Measurements from ENCODE around the gene CENPB.
A peak's percentile ranks its signal among the peaks of the same experiment; 100 is the strongest.

The CENPB gene

GRCh38 chr20:3788685-3789155 lies 2.2 kb upstream of the CENPB start:
- H3K9ac ChIP-seq: no peak overlapping the region
- H3K27ac ChIP-seq: no peak overlapping the region

GRCh38 chr20:3787324-3788014 lies 929 bp upstream of the CENPB start:
- Histone ChIP-seq H3K9ac (no peak overlapping the region), H3K27ac (no peak overlapping the region), H3K4me1 (peaks cover 26% of the 10 kb centered on the region), H3K4me3 (ENCODE audit: low read depth, low read length) (peak overlapping the region; percentile 44), H3K36me3 (ENCODE audit: control insufficient read depth, insufficient read depth, low read length) (no peaks in the 10 kb centered on the region), H2AFZ (peak overlapping the region; percentile 71), H3K79me2 (peaks cover 4% of the 10 kb centered on the region), H3K4me2 (ENCODE audit: low read length) (peak overlapping the region; percentile 48), H3K9me3 (ENCODE audit: control insufficient read depth, low read length) (no peaks in the 10 kb centered on the region), H3K27me3 (ENCODE audit: control insufficient read depth, insufficient read depth, low read length) (no peaks in the 10 kb centered on the region)
- TF ChIP-seq CTCF (IDR thresholded peaks at IDR 0.05): no peak

More at GRCh38 chr20:3788685-3789155, 2.2 kb upstream of the CENPB start:
- H3K79me2 ChIP-seq: peaks cover 4% of the 10 kb centered on the region
- no peaks in the 10 kb centered on the region for H3K9me3 ChIP-seq (ENCODE audit: control insufficient read depth, low read length)
- H2AFZ ChIP-seq: no peak overlapping the region
- no peak for TF ChIP-seq CTCF (IDR thresholded peaks at IDR 0.05)
- H3K4me3 ChIP-seq (ENCODE audit: low read depth, low read length): no peak overlapping the region
- H3K36me3 ChIP-seq (ENCODE audit: control insufficient read depth, insufficient read depth, low read length): no peaks in the 10 kb centered on the region
- peaks cover 26% of the 10 kb centered on the region for H3K4me1 ChIP-seq
- H3K27me3 ChIP-seq (ENCODE audit: control insufficient read depth, insufficient read depth, low read length): no peaks in the 10 kb centered on the region
- H3K4me2 ChIP-seq (ENCODE audit: low read length): no peak overlapping the region

- H3K4me2 ChIP-seq (ENCODE audit: low read length): peak overlapping the region; percentile 72
- peaks cover 4% of the 10 kb centered on the region for H3K79me2 ChIP-seq
- H3K36me3 ChIP-seq (ENCODE audit: control insufficient read depth, insufficient read depth, low read length): no peaks in the 10 kb centered on the region
- no peak overlapping the region for H3K9ac ChIP-seq
- H3K9me3 ChIP-seq (ENCODE audit: control insufficient read depth, low read length): no peaks in the 10 kb centered on the region
- H3K27me3 ChIP-seq (ENCODE audit: control insufficient read depth, insufficient read depth, low read length): no peaks in the 10 kb centered on the region
- H3K4me1 ChIP-seq: peaks cover 26% of the 10 kb centered on the region
- peak overlapping the region; percentile 54 for H3K4me3 ChIP-seq (ENCODE audit: low read depth, low read length)
- H2AFZ ChIP-seq: peak overlapping the region; percentile 75
- TF ChIP-seq CTCF (IDR thresholded peaks at IDR 0.05): no peak
- peak overlapping the region; percentile 72 for H3K27ac ChIP-seq
Measured at GRCh38 chr20:3786126-3786484, 435 bp downstream of the CENPB start.

- Histone ChIP-seq H3K4me1 (peaks cover 30% of the 10 kb centered on the region), H3K36me3 (ENCODE audit: control insufficient read depth, insufficient read depth, low read length) (no peaks in the 10 kb centered on the region), H3K79me2 (peaks cover 4% of the 10 kb centered on the region), H3K4me3 (ENCODE audit: low read depth, low read length) (peak overlapping the region; percentile 54), H3K27me3 (ENCODE audit: control insufficient read depth, insufficient read depth, low read length) (no peaks in the 10 kb centered on the region), H3K9ac (no peak overlapping the region), H3K4me2 (ENCODE audit: low read length) (peak overlapping the region; percentile 72), H3K27ac (peak overlapping the region; percentile 72), H2AFZ (peak overlapping the region; percentile 75), H3K9me3 (ENCODE audit: control insufficient read depth, low read length) (no peaks in the 10 kb centered on the region)
- TF ChIP-seq CTCF (IDR thresholded peaks at IDR 0.05): no peak
Measured at GRCh38 chr20:3785240-3786125, 1.1 kb downstream of the CENPB start.
